ENCODE data around the gene NCOA7. TPM values are rescaled to one million over a fixed set of nuclear protein-coding genes. Genes with fewer than 3 reads are reported as not detected.

The NCOA7 gene
- total RNA-seq, 1 experiment from 2014 or later: 13.8 TPM

DNA sequence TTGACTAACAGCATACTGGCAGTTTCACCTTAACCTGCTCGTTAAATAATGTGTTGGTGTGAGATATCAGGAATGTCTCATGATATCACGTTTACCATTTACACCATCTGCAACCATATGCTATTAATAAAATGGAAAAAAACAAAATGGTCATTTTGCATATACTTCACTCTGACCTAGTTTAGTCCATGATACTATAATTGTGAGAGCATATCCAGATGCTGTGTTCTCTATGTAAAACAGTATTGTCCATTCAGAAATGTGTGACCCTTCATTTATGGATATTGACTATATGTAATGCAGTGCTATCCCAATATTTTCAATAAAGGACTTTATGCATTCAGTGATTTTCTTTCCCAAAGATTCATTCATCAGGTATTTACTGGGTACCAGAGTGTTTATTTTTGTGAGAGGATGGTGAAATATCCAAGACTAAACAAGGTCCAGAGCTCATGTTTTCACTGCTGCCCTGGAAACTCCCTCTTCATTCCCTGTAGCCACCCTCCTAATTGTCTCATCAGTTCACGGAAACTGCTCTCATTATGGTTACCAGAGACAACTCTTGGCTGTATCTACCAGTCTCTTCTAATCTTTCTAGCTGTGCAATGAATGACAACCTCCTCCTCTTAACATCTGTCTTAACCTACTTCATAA is 140.1 kb downstream of the NCOA7 start:
- RAD21 ChIA-PET (ENCODE audit: low non-redundant PET in 1 of 2, low total read pairs in 2 of 2, uncharacterized antibody in 2 of 2, unreplicated experiment in 2 of 2): no interaction called here
- Histone ChIP-seq H3K4me3 (replicated peaks in 1 of 2; ENCODE audit: low read depth in 1 of 2, low read length in 2 of 2) (no peak overlapping the region), H3K9me3 (ENCODE audit: control insufficient read depth in 1 of 2, insufficient read depth in 1 of 2, low read depth in 1 of 2, low read length in 2 of 2) (no peaks in the 10 kb centered on the region), H3K27ac (ENCODE audit: low read depth, low read length) (no peak overlapping the region), H3K9ac (ENCODE audit: low read length) (no peak overlapping the region), H3K36me3 (ENCODE audit: control insufficient read depth in 1 of 2, insufficient read depth in 2 of 2, low read length in 2 of 2) (no peaks in the 10 kb centered on the region), H3K4me1 (ENCODE audit: control insufficient read depth in 1 of 2, insufficient read depth in 2 of 2, low read length in 2 of 2) (no peaks in the 10 kb centered on the region), H2AFZ (ENCODE audit: low read depth, low read length, poor library complexity, severe bottlenecking) (no peak overlapping the region), H3K79me2 (ENCODE audit: insufficient read depth, low read length) (no peaks in the 10 kb centered on the region), H3K27me3 (ENCODE audit: insufficient read depth, low read length) (no peaks in the 10 kb centered on the region), H3K4me2 (ENCODE audit: low read length) (no peak overlapping the region), H3K9me2 (ENCODE audit: insufficient read depth) (no peaks in the 10 kb centered on the region), H4K20me1 (ENCODE audit: insufficient read depth) (no peaks in the 10 kb centered on the region)
- BruUV-seq (replicated peaks): no TSS peak
- TF ChIP-seq EZH2 (IDR thresholded peaks at IDR 0.05) (no peak), ZFX (IDR thresholded peaks at IDR 0.05) (no peak), POLR2AphosphoS5 (IDR thresholded peaks at IDR 0.05; ENCODE audit: low read depth, low read length) (no peak), SRF (IDR thresholded peaks at IDR 0.05; ENCODE audit: low read depth) (no peak), JUND (IDR thresholded peaks at IDR 0.05) (no peak), SIN3A (IDR thresholded peaks at IDR 0.05; ENCODE audit: low read depth) (no peak)
- TF ChIP-seq, protein P1, sequence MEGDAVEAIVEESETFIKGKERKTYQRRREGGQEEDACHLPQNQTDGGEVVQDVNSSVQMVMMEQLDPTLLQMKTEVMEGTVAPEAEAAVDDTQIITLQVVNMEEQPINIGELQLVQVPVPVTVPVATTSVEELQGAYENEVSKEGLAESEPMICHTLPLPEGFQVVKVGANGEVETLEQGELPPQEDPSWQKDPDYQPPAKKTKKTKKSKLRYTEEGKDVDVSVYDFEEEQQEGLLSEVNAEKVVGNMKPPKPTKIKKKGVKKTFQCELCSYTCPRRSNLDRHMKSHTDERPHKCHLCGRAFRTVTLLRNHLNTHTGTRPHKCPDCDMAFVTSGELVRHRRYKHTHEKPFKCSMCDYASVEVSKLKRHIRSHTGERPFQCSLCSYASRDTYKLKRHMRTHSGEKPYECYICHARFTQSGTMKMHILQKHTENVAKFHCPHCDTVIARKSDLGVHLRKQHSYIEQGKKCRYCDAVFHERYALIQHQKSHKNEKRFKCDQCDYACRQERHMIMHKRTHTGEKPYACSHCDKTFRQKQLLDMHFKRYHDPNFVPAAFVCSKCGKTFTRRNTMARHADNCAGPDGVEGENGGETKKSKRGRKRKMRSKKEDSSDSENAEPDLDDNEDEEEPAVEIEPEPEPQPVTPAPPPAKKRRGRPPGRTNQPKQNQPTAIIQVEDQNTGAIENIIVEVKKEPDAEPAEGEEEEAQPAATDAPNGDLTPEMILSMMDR (IDR thresholded peaks at IDR 0.05 in 2 of 3, conservative IDR thresholded peaks at IDR 0.05 in 1 of 3; ENCODE audit: borderline replicate concordance in 1 of 3, insufficient read depth in 1 of 3, low read depth in 2 of 3, low read length in 2 of 3): no peak
- TF ChIP-seq, protein P2, sequence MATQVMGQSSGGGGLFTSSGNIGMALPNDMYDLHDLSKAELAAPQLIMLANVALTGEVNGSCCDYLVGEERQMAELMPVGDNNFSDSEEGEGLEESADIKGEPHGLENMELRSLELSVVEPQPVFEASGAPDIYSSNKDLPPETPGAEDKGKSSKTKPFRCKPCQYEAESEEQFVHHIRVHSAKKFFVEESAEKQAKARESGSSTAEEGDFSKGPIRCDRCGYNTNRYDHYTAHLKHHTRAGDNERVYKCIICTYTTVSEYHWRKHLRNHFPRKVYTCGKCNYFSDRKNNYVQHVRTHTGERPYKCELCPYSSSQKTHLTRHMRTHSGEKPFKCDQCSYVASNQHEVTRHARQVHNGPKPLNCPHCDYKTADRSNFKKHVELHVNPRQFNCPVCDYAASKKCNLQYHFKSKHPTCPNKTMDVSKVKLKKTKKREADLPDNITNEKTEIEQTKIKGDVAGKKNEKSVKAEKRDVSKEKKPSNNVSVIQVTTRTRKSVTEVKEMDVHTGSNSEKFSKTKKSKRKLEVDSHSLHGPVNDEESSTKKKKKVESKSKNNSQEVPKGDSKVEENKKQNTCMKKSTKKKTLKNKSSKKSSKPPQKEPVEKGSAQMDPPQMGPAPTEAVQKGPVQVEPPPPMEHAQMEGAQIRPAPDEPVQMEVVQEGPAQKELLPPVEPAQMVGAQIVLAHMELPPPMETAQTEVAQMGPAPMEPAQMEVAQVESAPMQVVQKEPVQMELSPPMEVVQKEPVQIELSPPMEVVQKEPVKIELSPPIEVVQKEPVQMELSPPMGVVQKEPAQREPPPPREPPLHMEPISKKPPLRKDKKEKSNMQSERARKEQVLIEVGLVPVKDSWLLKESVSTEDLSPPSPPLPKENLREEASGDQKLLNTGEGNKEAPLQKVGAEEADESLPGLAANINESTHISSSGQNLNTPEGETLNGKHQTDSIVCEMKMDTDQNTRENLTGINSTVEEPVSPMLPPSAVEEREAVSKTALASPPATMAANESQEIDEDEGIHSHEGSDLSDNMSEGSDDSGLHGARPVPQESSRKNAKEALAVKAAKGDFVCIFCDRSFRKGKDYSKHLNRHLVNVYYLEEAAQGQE (IDR thresholded peaks at IDR 0.05; ENCODE audit: low read depth): no peak
- intact Hi-C loops (cut with micrococcal nuclease): no loop called here
- POLR2A ChIA-PET: no interaction called here
- DNase-seq (ENCODE audit: low read depth, low spot score) (no peak), ATAC-seq (no peak)
- CTCF ChIA-PET: no interaction called here
